Measurements from ENCODE around the gene SLC22A4.

Gene SLC22A4

DNA sequence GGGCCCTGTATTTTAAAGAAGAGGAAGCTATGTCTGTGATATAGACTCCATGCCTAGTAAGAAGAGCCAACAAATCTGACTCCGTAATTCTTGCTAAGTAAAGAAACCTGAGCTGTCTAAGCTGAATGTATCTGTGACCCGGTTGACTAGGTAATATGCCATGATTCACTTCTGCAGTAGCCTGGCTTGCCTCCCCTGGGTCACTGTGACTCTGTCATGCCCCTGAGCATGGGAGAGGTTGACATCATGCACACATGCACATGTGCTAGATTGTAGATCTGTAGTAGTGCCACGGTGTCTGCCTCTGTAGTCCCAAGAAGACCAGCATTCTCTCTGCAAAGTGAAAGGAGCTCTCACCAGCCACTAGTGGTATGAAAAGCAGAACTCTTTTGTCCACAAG, 84.4 kb downstream of the SLC22A4 start:
- DNase-seq = no peak

DNA sequence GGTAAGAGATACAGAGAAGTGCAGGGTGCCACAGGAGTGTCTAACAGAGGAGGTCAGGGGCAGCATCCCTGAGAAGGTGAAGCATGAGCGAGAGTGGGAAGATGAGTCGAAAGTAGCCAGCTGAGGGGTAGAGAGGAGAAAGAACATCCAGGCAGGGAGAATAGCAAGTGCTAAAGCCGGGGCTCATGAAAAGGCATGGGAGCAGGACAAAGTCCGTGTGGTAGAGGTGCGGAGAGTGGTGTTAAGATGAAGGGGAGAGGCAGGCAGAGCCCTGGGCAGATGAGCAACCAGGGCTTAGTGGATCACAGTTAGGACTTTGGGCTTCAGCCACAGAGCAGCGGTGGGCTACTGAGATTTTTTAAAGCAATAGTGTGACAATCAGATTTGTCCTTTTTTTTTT, 85.9 kb downstream of the SLC22A4 start:
- no peak for DNase-seq

DNA sequence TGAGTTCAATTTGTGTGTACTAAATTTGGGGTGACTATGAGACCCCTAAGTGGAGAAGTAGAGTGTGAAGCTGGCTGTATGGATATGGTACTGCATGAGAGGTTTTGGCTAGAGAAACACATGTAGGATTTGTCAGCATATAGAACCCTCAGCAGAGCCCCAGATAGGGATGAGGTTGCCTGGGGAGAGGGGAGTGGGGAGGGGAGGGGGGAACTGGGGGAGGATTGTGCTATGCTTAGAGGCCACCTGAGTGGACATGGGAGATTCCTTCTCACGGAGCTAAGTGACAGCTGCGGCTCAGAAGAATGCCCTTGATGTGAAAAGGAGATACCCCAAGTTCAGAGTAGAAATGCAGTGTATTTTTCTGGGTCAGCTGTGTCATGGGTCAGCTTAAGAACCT, 86.5 kb downstream of the SLC22A4 start:
- DNase-seq = no peak

DNA sequence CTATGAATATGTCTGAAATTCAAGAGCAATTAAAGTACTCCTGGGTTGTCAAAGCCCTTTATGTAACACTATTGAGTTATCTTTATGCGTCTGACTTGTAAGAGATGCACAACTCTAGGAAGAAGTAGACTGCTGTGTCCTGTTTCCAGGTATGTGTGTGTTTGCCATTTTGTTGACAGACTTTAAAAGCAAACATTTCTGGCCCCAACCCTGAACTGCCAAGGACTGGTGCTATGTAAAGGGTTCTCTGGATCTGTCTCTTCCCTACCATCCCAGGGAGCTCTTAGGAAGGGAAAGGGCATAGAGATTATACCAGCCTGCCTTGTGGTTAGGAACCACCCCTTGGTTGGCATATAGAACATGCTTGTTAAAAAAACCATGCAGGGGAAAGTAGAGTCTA, 87.4 kb downstream of the SLC22A4 start:
- no peak for DNase-seq

DNA sequence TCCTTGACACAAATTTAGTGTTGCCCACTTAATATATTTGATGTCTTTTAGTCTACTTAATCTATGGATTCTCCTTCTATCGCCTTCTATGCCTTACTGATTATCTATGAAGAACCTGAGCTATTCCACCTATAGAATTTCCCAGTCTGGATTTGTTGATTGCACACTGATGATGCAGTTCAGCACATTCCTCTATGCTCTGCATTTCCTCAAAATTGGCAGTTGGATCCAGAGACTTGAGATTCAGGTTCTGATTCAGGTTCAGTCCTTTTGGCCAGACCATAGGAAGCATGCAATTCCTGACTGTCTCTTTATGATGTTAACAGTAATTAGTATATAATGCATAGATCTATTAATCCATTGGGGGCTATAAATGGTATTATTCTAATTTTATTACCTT, 89.1 kb downstream of the SLC22A4 start:
- no peak for DNase-seq

DNA sequence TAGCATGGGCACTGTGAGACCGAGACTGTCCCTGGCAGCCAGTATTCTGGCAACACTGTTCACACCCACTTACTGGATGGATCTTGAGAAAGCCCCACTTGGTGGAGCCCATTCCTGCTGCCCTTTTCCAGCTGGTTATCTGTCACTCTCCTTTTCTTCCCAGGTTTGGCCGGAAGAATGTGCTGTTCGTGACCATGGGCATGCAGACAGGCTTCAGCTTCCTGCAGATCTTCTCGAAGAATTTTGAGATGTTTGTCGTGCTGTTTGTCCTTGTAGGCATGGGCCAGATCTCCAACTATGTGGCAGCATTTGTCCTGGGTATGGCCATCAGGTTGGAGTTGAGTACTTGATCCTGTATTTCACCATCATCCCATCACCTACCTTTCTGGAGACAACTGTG, 89.8 kb downstream of the SLC22A4 start:
- DNase-seq = no peak

DNA sequence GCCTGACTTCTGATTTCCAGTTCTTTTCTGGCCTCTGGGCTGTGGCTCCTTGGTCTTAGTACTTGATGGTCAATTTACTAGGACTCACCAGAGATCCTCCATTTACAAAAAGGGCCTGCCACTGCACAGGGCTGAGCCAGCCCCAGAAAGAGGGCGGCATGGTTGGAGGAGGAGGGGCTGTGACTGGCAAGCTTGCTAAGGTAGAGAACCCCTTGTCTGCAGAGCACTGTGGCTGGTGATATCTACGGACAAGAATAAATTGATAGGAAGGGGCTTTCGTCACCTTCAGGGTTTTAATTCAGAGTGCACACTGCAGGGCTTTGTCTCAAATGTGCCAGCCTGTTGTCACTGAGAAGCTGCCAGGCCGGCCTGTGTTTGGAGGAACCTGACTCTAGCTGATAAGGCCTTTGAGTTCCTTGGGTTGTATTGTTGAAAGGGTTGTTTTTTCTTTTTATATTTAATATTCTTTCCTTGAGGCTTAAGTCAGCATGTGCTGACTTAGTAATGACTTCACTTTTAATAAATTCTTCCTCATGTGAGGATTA, 90.4 kb downstream of the SLC22A4 start:
- DNase-seq = no peak

DNA sequence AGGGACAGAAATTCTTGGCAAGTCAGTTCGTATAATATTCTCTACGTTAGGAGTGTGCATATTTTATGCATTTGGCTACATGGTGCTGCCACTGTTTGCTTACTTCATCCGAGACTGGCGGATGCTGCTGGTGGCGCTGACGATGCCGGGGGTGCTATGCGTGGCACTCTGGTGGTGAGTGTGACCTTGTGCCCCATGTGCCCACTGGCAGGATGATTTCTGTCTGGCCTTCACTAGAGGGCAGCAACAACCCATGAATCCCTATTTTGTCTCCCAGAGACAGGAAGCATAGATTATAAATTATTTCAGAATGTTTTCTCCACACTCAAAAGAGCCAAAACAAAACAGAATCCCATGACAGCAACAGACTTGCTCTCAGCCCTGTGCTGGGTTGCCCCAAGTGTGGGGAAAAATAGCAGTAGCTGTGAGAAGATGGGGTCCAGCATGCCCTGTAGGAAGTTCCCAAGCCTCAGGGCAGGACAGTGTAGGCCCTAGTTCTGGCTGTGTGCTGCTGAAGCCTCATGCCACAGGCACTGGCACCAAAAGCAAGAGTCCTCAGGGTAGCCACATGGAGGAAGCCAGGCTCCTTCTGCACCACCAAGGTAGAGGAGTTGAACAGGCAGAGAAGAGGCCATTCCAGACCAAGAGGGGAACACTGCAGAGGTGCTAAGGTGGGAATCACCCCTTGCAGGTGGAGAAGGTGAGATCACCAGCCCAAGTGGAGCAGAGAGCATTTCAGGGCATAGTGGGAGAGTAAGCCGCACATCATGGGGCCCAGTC, 91.3 kb downstream of the SLC22A4 start:
- peak; percentile 51 for DNase-seq

DNA sequence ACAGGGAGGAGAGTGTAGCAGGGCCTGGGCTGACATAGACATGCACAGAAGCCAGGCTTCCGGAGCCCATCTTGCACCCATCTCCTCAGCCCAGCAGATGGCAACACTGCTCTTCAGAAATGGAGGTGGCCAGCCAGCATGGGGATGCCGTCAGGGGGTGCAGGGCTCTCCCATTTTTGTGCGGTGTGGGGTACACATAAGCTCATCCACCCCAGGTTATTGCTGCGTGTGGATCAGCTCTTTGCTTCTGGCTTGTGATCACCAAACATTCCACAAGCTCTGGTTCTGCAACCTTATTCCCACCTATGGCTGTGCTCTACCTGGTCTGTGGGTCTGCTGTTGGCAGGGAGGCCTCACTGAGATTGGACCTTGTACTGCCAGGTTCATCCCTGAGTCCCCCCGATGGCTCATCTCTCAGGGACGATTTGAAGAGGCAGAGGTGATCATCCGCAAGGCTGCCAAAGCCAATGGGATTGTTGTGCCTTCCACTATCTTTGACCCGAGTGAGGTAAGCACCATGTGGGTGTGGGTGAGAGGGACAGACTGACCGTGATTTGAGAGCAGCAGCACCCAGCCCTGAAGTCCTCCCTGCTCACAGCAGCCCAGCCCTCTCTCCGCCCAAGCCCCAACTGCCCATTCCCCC, 92.6 kb downstream of the SLC22A4 start:
- peak; percentile 67 for DNase-seq

DNA sequence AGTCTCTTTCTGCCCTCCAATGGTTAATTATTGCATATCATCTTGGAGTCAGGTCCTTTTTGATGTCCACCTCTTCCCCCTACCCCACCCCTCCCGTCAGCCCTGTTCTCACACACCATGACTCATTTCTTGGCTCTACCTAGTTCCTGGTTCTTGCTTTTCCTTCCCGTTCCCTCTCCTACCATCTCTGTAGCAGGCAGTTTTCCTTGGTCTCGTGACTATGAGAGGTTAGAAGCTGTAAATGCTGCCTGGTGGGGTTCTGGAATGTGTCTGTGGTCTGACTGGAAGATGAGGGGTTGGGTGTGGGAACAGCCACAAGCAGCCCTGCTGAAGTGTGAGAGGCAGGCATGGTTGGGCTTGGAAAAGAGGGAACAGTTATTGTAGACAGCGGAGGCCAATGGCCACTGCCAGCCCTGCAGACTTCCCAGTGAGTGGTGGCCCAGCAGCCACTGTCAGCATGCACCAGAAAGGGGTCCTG, 93.5 kb downstream of the SLC22A4 start:
- DNase-seq = peak; percentile 30

DNA sequence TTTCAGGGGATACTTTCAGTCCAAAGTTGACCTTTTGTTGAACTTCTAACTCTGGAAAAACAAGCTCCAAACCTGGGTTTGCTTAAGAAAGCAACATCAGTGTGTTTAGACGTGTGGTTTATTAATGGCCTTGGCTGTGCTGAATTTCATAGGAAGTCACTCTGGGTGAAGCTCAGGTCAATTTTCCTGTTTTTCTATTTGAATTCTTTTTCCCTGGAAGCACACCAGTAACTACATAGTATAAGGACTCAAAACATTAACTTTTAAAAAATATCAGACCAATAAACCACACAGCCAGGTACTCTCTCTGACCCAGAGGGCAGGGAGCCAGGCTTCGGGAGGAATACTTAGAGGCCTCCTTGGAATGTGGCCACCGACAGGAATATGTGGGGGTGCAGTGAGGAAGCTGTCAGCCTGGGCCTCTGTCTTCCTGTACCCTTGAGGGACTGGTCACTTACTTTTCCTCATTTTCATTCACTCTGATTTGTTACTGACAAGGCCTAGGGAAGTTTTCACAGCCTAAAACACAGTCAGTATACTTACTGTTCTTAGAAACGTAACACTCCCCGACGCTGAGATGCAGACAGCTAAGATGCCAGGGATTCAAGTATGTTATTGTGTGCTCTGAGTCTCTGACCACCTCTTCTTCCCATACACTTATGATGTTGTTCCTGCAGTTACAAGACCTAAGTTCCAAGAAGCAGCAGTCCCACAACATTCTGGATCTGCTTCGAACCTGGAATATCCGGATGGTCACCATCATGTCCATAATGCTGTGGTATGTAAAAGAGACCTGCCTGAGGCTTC, 94.3 kb downstream of the SLC22A4 start:
- no peak for DNase-seq

DNA sequence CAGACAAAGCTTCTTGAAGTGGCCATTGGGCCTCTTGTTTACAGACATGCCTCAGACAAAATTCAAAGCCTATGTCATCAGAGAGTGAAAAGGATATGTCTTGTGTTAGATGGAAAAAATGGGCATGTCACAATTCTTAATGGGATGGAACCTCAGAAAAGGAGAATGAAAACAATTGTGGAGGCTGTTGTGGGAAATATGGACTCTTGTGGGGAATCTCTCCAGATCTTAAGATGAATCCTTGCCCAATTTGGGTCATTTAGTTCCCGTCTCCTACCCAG, 94.8 kb downstream of the SLC22A4 start:
- DNase-seq = no peak

DNA sequence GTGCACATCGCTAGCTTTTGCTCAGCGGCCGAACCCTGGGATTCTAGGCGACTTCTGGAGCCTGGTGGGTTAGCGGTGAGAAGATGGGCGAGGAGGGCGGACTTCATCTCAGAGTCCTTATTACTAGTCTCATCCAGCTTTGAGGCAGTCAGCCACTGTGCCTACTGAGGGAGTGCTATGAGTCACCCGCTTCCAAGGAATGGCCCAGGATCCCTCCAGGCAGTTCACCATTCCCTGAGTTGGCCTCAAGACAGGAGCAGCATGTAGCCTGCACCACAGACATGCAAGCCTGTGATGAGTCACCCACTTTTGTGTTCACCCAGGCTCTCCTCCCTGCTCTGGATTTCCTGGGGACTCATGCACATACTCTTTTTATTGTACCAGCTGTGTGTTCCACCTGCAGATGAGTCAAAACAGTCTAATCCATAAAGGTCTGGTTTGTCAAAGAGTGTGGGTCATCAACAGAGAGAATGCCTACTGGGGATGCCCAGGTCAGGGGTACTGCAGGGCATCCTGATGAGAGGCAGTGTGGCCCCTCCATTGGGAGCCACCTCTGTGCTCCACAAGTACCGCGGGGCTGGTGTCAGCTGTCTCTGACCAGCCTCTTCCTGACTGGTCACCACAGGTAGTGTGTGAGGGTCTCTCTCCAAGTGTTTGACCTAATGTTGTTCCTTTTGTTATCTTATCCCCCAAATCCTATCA, 95.5 kb downstream of the SLC22A4 start:
- DNase-seq = no peak

DNA sequence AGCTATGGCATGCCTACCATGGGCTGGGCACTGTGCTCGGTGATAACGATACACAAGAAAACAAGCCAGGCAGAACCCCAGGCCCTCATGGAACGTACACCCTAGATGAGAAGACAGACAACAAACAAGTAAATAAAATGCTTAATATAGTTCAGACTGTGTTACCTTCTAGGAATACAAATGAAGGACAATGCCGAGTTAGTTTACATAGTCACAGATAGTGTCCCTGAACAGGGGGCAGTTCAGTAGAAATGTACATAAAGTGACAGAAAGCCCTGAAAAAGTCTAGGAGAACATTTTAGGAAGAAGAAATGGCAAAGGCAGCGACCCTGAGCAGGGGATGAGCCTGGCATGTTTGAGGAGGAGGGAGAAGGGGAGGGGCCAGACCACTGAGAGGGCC, 97.1 kb downstream of the SLC22A4 start:
- no peak for DNase-seq

DNA sequence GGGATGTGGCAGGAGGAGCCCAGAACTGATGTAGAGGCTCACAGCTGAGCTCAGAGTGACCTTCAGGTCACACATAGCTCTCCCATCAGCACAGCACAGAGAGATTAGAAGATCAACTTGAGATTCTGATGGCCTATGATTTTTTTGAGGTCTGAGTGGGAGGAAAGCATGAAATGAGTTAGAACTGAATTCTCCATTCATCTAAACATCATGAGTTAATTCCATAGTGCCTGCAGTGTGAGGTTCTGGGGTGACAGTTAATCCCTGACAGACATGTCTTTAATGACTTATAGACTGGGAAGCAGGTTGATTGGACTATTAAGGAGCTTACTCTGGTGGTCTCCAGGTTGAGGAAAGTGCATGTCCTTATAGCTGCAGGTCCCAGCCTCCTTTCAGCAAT, 97.7 kb downstream of the SLC22A4 start:
- DNase-seq = no peak

DNA sequence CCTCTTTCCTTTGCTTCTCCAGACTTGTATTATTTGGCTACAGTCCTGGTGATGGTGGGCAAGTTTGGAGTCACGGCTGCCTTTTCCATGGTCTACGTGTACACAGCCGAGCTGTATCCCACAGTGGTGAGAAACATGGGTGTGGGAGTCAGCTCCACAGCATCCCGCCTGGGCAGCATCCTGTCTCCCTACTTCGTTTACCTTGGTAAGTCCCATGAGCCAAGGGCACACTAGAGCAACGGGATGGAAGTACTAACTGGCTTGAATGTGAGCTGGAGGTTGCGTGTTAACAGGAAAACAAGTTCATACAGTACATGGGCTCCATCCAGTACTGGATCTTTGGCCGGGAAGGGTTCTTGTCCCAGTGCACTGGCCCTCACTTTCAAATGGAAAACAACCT, 98.2 kb downstream of the SLC22A4 start:
- DNase-seq = no peak

DNA sequence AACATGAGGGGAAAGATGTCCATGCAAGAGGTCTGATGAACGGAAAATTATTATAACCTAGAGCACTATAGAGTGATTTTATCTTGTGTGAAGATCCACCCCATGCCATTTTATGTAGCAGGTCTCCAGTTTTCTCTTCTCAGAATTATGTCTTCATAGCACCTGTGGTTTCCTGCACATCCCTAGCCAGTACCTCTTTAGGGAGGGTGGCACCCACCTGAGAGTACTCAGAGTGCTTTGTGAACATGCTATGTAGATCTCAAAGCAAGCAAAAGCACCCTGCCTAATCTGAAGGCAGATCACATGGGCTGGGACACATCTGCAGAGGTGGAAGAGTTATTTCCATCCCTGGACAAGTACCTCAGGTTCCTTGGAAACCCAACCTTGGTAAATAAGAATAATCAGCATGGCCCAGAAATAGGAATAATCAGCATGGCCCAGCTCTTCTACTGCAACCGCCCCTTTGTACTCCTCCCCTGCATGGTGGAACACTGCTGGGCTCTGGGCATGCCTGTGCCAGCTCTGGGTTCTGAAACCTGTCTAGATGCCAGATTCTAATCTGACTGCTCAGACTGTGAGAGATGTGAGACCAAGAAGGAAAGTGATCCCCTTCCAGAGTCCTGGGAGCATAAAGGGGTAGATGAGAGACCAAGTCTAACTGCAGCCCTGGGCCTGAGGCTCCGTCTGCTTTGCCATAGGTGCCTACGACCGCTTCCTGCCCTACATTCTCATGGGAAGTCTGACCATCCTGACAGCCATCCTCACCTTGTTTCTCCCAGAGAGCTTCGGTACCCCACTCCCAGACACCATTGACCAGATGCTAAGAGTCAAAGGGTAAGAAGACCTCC, 99.0 kb downstream of the SLC22A4 start:
- no peak for DNase-seq

All from GDM1 (cell line).